AG10803 (cell line): ENCODE measurements around the gene GSTT2B.
"Not testable (repeated sequence)": the region's sequence is repeated elsewhere in the genome, so short reads cannot be mapped to it uniquely, and the experiment has no call there.

Source experiments
- DNase-seq: peaks from one replicate; pipeline ENCODE4 v3.0.0; 2010; ENCODE audit warnings: low read depth
- H3K4me3 ChIP-seq: 2 replicates; pipeline ENCODE4 v1.5.1; 2011; ENCODE audit warnings: mild to moderate bottlenecking, low read length, control low read depth
- CTCF ChIP-seq: conservative IDR thresholded peaks from 2 replicates; pipeline ENCODE4 v1.5.1; 2011; ENCODE audit warnings: mild to moderate bottlenecking, low read length, control low read depth, inconsistent platforms

GSTT2B gene

GRCh38 chr22:23969071-23969470 lies 8.1 kb upstream of the GSTT2B start:
- DNase-seq: no peak
- no peak overlapping the region for H3K4me3 ChIP-seq
- no peak for TF ChIP-seq CTCF

- DNase-seq, H3K4me3 ChIP-seq: not testable (repeated sequence)
Measured at GRCh38 chr22:23966568-23966967, 5.6 kb upstream of the GSTT2B start, which contains the start of gene DDTL. TSS of gene DDTL (plus strand) at chr22:23966888. CDS start at chr22:23966915, 27 bp downstream.

- not testable (repeated sequence) for DNase-seq, H3K4me3 ChIP-seq
Measured at GRCh38 chr22:23966094-23966493, 5.1 kb upstream of the GSTT2B start.

- peak; percentile 86 for TF ChIP-seq CTCF
- DNase-seq: peak; percentile 54
- not testable (repeated sequence) for H3K4me3 ChIP-seq
Measured at GRCh38 chr22:23956301-23956900, 4.6 kb downstream of the GSTT2B start.

- DNase-seq, H3K4me3 ChIP-seq: not testable (repeated sequence)
Measured at GRCh38 chr22:23955886-23956285, 5.1 kb downstream of the GSTT2B start.

GRCh38 chr22:23954991-23955305 lies 6.0 kb downstream of the GSTT2B start:
- not testable (repeated sequence) for DNase-seq, H3K4me3 ChIP-seq

- not testable (repeated sequence) for H3K4me3 ChIP-seq, DNase-seq
Measured at GRCh38 chr22:23954193-23954990, 6.6 kb downstream of the GSTT2B start.

GRCh38 chr22:23953485-23953884 lies 7.5 kb downstream of the GSTT2B start:
- not testable (repeated sequence) for H3K4me3 ChIP-seq, DNase-seq

GRCh38 chr22:23952794-23953405 lies 8.1 kb downstream of the GSTT2B start:
- not testable (repeated sequence) for DNase-seq, H3K4me3 ChIP-seq

- H3K4me3 ChIP-seq, DNase-seq: not testable (repeated sequence)
Measured at GRCh38 chr22:23951383-23951782, 9.6 kb downstream of the GSTT2B start.

GRCh38 chr22:23949764-23950163 lies 11.2 kb downstream of the GSTT2B start:
- not testable (repeated sequence) for DNase-seq, H3K4me3 ChIP-seq

- DNase-seq: not testable (repeated sequence)
Measured at GRCh38 chr22:23947391-23947790, 13.6 kb downstream of the GSTT2B start.

GRCh38 chr22:23940166-23940565 lies 20.8 kb downstream of the GSTT2B start:
- not testable (repeated sequence) for H3K4me3 ChIP-seq, DNase-seq

More at GRCh38 chr22:23947391-23947790, 13.6 kb downstream of the GSTT2B start:
- not testable (repeated sequence) for H3K4me3 ChIP-seq
